Glutamatergic neuron (in vitro differentiated cells): ENCODE measurements around the gene EFNA5. TPM values are rescaled to one million over a fixed set of nuclear protein-coding genes. Genes with fewer than 3 reads are reported as not detected.
A peak's percentile ranks its signal among the peaks of the same experiment; 100 is the strongest.

Source experiments
- DNase-seq: peaks from one replicate; pipeline ENCODE4 v3.0.0; 2022
- H3K27ac Mint-ChIP-seq: one replicate; pipeline ENCODE4 v1.8.0; 2020; ENCODE audit warnings: mild to moderate bottlenecking, mixed read lengths, inconsistent platforms; ENCODE audit not compliant: unreplicated experiment
- H3K27me3 Mint-ChIP-seq: one replicate; pipeline ENCODE4 v1.8.0; 2020; ENCODE audit warnings: mild to moderate bottlenecking, moderate library complexity, mixed read lengths, inconsistent platforms; ENCODE audit not compliant: unreplicated experiment
- H3K36me3 Mint-ChIP-seq: one replicate; pipeline ENCODE4 v1.8.0; 2020; ENCODE audit warnings: mild to moderate bottlenecking, mixed read lengths, inconsistent platforms; ENCODE audit not compliant: unreplicated experiment
- H3K4me1 Mint-ChIP-seq: one replicate; pipeline ENCODE4 v1.8.0; 2020; ENCODE audit warnings: mild to moderate bottlenecking, low read depth, mixed read lengths, inconsistent platforms; ENCODE audit not compliant: unreplicated experiment
- H3K4me3 Mint-ChIP-seq: one replicate; pipeline ENCODE4 v1.8.0; 2020; ENCODE audit warnings: mild to moderate bottlenecking, mixed read lengths, inconsistent platforms; ENCODE audit not compliant: unreplicated experiment
- H3K9me3 Mint-ChIP-seq: one replicate; pipeline ENCODE4 v1.8.0; 2020; ENCODE audit warnings: mild to moderate bottlenecking, moderate library complexity, mixed read lengths, inconsistent platforms; ENCODE audit not compliant: unreplicated experiment
- CTCF ChIP-seq: fragments of 200-600 bp; sonication (generic); IDR thresholded peaks from one replicate; pipeline ENCODE4 v1.5.0; 2021; ENCODE audit not compliant: partially characterized antibody, unreplicated experiment
- total RNA-seq: library from RNA; stranded (reverse); fragmentation: NEBNext Ultra II Directional; extraction: Animal tissue kit (Norgen Biotek cat#: 25700); gene quantifications from one replicate; pipeline ENCODE4 v1.2.1, GENCODE V29; 2021; ENCODE audit not compliant: unreplicated experiment

EFNA5 gene
- total RNA-seq, 1 donor from 2014 or later, result 158 TPM

GRCh38 chr5:107594253-107595045, 76.3 kb downstream of the EFNA5 start:
- Mint-ChIP-seq H3K4me1 (peaks cover 48% of the 10 kb centered on the region), H3K27me3 (peaks cover 13% of the 10 kb centered on the region), H3K27ac (peak overlapping the region; percentile 65), H3K36me3 (no peaks in the 10 kb centered on the region), H3K9me3 (peaks cover 11% of the 10 kb centered on the region), H3K4me3 (peak overlapping the region; percentile 64)
- TF ChIP-seq CTCF, result no peak
- no peak for DNase-seq

GRCh38 chr5:107593009-107593408, 77.7 kb downstream of the EFNA5 start:
- TF ChIP-seq CTCF, result no peak
- H3K27ac Mint-ChIP-seq, result peak overlapping the region; percentile 65
- no peaks in the 10 kb centered on the region for H3K36me3 Mint-ChIP-seq
- peak overlapping the region; percentile 48 for H3K4me3 Mint-ChIP-seq
- H3K27me3 Mint-ChIP-seq, result peaks cover 13% of the 10 kb centered on the region
- peaks cover 47% of the 10 kb centered on the region for H3K4me1 Mint-ChIP-seq
- peaks cover 11% of the 10 kb centered on the region for H3K9me3 Mint-ChIP-seq
- DNase-seq, result peak; percentile 55

GRCh38 chr5:107592515-107592914, 78.2 kb downstream of the EFNA5 start:
- Mint-ChIP-seq H3K4me1 (peaks cover 47% of the 10 kb centered on the region), H3K27me3 (peaks cover 13% of the 10 kb centered on the region), H3K36me3 (no peaks in the 10 kb centered on the region), H3K9me3 (peaks cover 15% of the 10 kb centered on the region), H3K4me3 (peak overlapping the region; percentile 48), H3K27ac (peak overlapping the region; percentile 65)
- DNase-seq, result peak; percentile 24
- no peak for TF ChIP-seq CTCF

GRCh38 chr5:107590686-107591085, 80.1 kb downstream of the EFNA5 start:
- Mint-ChIP-seq H3K27ac (no peak overlapping the region), H3K4me1 (peaks cover 43% of the 10 kb centered on the region), H3K4me3 (no peak overlapping the region), H3K27me3 (peaks cover 13% of the 10 kb centered on the region), H3K9me3 (peaks cover 16% of the 10 kb centered on the region), H3K36me3 (no peaks in the 10 kb centered on the region)
- DNase-seq, result no peak
- TF ChIP-seq CTCF, result no peak

- no peak overlapping the region for H3K4me3 Mint-ChIP-seq
- peaks cover 44% of the 10 kb centered on the region for H3K4me1 Mint-ChIP-seq
- H3K27ac Mint-ChIP-seq, result peak overlapping the region; percentile 39
Measured at GRCh38 chr5:107589520-107590193, 81.1 kb downstream of the EFNA5 start.

More at GRCh38 chr5:107589520-107590193, 81.1 kb downstream of the EFNA5 start:
- peaks cover 10% of the 10 kb centered on the region for H3K27me3 Mint-ChIP-seq
- peaks cover 16% of the 10 kb centered on the region for H3K9me3 Mint-ChIP-seq
- no peak for TF ChIP-seq CTCF
- DNase-seq, result no peak
- H3K36me3 Mint-ChIP-seq, result no peaks in the 10 kb centered on the region
